Thyroid gland (tissue), 4 donors: Measurements from ENCODE around the gene TSPAN33. TPM values are rescaled to one million over a fixed set of nuclear protein-coding genes. Genes with fewer than 3 reads are reported as not detected.

Experiments used
- DNase-seq, 2 donors: peaks; one replicate each; pipeline ENCODE4 v3.0.0-alpha.2; 2019
- H3K27ac ChIP-seq, 3 donors: fragments of 200-600 bp; sonication (generic); 1 replicate in 2 of 3; 2 replicates in 1 of 3; pipeline ENCODE4 v1.5.1; 2016 to 2019; ENCODE audit warnings: mild to moderate bottlenecking in 1 of 3, moderate library complexity in 1 of 3
- H3K27me3 ChIP-seq: fragments of 200-600 bp; sonication (generic); one replicate; pipeline ENCODE4 v1.5.1; 2019
- H3K36me3 ChIP-seq, 2 donors: fragments of 200-600 bp; sonication (generic); one replicate each; pipeline ENCODE4 v1.5.1; 2016 to 2019
- H3K4me1 ChIP-seq, 2 donors: fragments of 200-600 bp; sonication (generic); one replicate each; pipeline ENCODE4 v1.5.1; 2017 to 2019
- H3K4me3 ChIP-seq, 3 donors: fragments of 200-600 bp; sonication (generic); replicated peaks in 1 of 3; 1 replicate in 2 of 3; 2 replicates in 1 of 3; pipeline ENCODE4 v1.5.1; 2016; ENCODE audit warnings: mild to moderate bottlenecking in 1 of 3
- H3K9me3 ChIP-seq: fragments of 200-600 bp; sonication (generic); one replicate; pipeline ENCODE4 v1.5.1; 2017
- POLR2A ChIP-seq, 2 donors: fragments of 450-650 bp; IDR thresholded peaks; one replicate each; pipeline ENCODE4 v1.6.1; 2017; ENCODE audit warnings: antibody characterized with exemption in 2 of 2, mild to moderate bottlenecking in 2 of 2, moderate library complexity in 1 of 2
- WGBS, 2 donors: methylation state at CpG; one replicate each; pipeline ENCODE4 v1.1.5; 2017; 5-methylcytosine and 5-hydroxymethylcytosine counted together
- intact Hi-C: fragments of 100-400 bp; cut with DNase I; formaldehyde crosslinking; loops from one replicate; pipeline ENCODE4 v1.15.1; 2023
- total RNA-seq, 4 donors: library from RNA; depleted of rRNA; stranded (reverse); fragments of >200 nt; gene quantifications; one replicate each; pipeline ENCODE4 v1.2.3, GENCODE V29; 2016
- TF ChIP-seq, protein P1 (sequence below), 6 experiments: fragments of 200-600 bp in 3 of 6; fragments of 450-650 bp in 3 of 6; sonication (generic) in 3 of 6; IDR thresholded peaks; one replicate each; pipeline ENCODE4 v1.5.1; 2016 to 2019; ENCODE audit warnings: antibody characterized with exemption in 6 of 6, mild to moderate bottlenecking in 2 of 6, inconsistent platforms in 1 of 6, moderate library complexity in 1 of 6

Gene TSPAN33
- total RNA-seq, 4 donors from 2014 or later = 5.0 to 20.4 (median 10.4) TPM

DNA sequence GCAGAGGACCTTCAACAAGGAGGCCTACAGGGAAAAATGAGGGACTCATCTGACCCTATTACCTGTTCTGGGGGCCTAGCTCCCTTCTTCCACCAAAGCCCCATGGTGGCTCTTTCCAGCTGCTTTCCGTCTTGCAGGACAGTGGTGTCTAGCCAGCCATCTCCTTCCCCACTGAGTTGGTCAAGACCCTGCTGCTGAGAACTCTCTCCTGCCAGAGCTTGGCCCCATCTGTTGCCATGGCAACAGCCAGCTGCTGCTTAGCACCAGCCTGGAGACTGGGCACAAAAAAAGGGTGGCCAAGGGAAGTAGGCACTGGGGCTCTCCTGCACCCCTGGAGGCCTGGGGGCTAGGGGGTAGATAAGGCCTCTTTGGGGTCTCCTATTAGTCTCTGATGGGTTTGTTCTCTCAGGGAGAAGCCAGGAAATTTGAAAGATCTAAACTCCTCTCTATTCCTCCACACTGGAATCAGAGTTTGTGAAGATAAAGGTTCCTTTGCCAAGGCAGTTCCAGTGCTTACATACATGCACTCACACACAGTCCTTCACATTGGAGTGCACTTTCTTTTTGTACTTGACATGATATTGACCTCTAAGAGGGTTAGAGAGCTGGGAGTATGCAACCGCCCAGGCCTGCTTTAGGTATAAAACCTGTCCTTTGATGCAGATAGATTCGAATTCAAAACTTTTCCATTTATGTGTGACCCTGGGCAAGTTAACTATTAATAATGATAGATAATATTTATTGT lies 15.8 kb downstream of the TSPAN33 start:
- Histone ChIP-seq H3K4me3 (no peak overlapping the region), H3K4me1 (peaks cover 20 to 23% of the 10 kb centered on the region in 2 donors), H3K27ac (peak overlapping the region in 1 of 3 donors; percentile 23), H3K36me3 (no peaks in the 10 kb centered on the region), H3K27me3 (no peaks in the 10 kb centered on the region), H3K9me3 (no peaks in the 10 kb centered on the region)
- intact Hi-C loops = loop anchor here (5.0 kb wide), 1 partner anchor 52 kb away; no protein-coding TSS in a partner anchor
- TF ChIP-seq POLR2A (IDR thresholded peaks at IDR 0.05) = no peak
- TF ChIP-seq, protein P1, sequence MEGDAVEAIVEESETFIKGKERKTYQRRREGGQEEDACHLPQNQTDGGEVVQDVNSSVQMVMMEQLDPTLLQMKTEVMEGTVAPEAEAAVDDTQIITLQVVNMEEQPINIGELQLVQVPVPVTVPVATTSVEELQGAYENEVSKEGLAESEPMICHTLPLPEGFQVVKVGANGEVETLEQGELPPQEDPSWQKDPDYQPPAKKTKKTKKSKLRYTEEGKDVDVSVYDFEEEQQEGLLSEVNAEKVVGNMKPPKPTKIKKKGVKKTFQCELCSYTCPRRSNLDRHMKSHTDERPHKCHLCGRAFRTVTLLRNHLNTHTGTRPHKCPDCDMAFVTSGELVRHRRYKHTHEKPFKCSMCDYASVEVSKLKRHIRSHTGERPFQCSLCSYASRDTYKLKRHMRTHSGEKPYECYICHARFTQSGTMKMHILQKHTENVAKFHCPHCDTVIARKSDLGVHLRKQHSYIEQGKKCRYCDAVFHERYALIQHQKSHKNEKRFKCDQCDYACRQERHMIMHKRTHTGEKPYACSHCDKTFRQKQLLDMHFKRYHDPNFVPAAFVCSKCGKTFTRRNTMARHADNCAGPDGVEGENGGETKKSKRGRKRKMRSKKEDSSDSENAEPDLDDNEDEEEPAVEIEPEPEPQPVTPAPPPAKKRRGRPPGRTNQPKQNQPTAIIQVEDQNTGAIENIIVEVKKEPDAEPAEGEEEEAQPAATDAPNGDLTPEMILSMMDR (IDR thresholded peaks at IDR 0.05) = no peak
- 57 to 60% methylated on average over 3 of the region's 3 CpGs for WGBS, 2 donors
- peak; percentile 30 to 42 for DNase-seq

DNA sequence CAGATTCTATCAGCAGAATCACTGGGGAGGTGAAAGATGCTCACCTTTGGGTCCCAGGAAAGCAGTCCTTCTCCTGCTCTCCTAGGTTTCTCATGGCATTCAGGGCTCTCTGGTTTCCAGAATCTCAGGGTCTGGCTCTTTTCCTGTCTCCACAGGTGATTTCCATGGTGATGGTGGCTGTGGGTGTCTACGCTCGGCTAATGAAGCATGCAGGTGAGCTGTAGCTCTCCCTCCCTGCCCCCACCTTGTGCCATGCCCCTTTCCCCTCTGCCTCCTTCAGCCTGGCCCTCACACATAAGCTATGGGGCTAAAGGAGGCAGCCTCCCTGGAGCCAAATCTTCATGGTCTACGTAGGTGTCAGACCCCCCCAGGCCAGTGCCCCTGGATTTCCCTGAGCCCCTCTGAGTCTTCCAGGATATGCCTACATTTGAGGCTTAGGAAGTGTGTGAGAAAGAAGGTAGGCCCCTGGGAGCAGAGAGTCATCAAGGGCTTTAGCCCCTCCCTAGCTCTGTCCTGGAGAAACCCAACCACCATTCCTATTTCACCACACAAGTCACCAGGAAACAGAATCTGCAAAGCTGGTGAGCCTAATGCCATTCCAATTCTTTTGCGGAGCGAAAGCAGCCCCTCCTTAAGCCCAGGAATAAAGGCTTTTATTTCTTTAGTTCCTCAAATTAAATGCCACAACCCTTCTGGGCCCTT lies 17.2 kb downstream of the TSPAN33 start:
- Histone ChIP-seq H3K27ac (no peak overlapping the region), H3K9me3 (no peaks in the 10 kb centered on the region), H3K4me1 (peaks cover 20 to 23% of the 10 kb centered on the region in 2 donors), H3K4me3 (no peak overlapping the region), H3K27me3 (no peaks in the 10 kb centered on the region), H3K36me3 (no peaks in the 10 kb centered on the region)
- intact Hi-C loops = loop anchor here (5.0 kb wide), 1 partner anchor 51 kb away; no protein-coding TSS in a partner anchor
- TF ChIP-seq, protein P1 (IDR thresholded peaks at IDR 0.05) = no peak
- TF ChIP-seq POLR2A (IDR thresholded peaks at IDR 0.05) = no peak
- WGBS, 2 donors = 79% methylated on average over 5 of the region's 5 CpGs
- peak; percentile 52 to 60 for DNase-seq

DNA sequence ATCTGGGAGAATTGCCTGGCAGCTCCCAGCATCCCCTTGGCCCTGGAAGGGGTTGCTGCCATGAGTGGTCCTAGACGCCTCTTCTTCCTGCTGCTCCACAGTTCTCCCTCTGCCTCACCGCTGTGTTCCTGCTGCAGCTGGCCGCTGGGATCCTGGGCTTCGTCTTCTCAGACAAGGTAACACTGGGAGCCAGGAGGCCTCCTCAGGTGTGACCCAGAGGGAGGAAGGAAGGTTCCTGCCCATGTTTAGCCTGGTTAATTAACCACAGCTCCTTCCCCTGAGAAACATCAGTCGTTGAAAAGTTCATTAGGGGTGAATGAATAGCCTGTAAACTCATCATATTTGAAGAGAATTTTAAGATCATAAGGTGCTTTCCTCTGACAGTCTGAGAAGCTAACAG lies 18.2 kb downstream of the TSPAN33 start:
- Histone ChIP-seq H3K4me3 (no peak overlapping the region), H3K27me3 (no peaks in the 10 kb centered on the region), H3K9me3 (no peaks in the 10 kb centered on the region), H3K36me3 (no peaks in the 10 kb centered on the region), H3K27ac (no peak overlapping the region), H3K4me1 (peaks cover 20 to 23% of the 10 kb centered on the region in 2 donors)
- 85 to 92% methylated on average over 5 of the region's 5 CpGs for WGBS, 2 donors
- TF ChIP-seq POLR2A (IDR thresholded peaks at IDR 0.05) = no peak
- TF ChIP-seq, protein P1 (IDR thresholded peaks at IDR 0.05) = no peak
- intact Hi-C loops = loop anchor here (5.0 kb wide), 1 partner anchor 50 kb away; no protein-coding TSS in a partner anchor
- DNase-seq = no peak

DNA sequence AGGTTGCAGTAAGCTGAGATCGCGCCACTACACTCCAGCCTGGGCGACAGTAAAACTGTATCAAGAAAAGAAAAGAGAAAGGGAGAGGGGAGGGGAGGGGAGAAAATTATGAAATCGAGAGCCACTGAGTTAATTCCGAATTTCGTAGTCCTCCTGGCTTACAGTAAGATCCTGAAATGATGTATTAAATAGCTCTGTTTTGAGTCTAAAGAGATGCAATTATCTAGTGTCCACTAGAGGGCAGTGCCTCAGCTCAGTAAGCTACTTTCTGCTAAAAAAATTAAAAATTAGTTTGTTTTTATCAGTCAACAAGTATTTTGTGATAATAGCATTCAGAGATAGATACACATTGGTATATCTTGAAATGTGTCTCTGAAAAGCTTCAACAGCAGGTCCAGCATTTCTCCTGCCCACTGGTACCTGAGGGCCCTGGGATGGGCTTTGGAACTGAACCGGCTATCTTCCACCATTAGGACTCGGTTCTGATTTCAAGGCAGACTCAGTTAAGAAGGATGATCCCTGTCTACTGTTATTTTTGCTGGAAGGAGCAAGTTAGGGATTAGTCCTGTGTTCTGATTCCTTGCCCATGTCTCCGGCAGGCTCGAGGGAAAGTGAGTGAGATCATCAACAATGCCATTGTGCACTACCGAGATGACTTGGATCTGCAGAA lies 19.5 kb downstream of the TSPAN33 start:
- H3K36me3 ChIP-seq = no peaks in the 10 kb centered on the region
- TF ChIP-seq, protein P1 (IDR thresholded peaks at IDR 0.05) = peak; percentile 54 to 83 (median 73)
- TF ChIP-seq POLR2A (IDR thresholded peaks at IDR 0.05) = no peak
- intact Hi-C loops = loop anchor here (5.0 kb wide), 1 partner anchor 48 kb away; no protein-coding TSS in a partner anchor
- H3K9me3 ChIP-seq = no peaks in the 10 kb centered on the region
- no peaks in the 10 kb centered on the region for H3K27me3 ChIP-seq
- no peak overlapping the region for H3K27ac ChIP-seq
- no peak overlapping the region for H3K4me3 ChIP-seq
- no peak for DNase-seq
- 60 to 64% methylated on average over 11 of the region's 11 CpGs for WGBS, 2 donors
- H3K4me1 ChIP-seq = peaks cover 20 to 23% of the 10 kb centered on the region in 2 donors
